OCI-LY3 (cell line): ENCODE results near the gene LPAR2.

Experiments
- H2AFZ ChIP-seq: fragments of 200-600, 300-600 bp; shearing (Covaris generic); 2 replicates; pipeline ENCODE4 v1.6.0; 2014; ENCODE audit warnings: antibody characterized with exemption, low read depth, low read length
- H3K27ac ChIP-seq: fragments of 200-600, 300-600 bp; sonication (generic); 2 replicates; pipeline ENCODE4 v1.5.1; 2014; ENCODE audit warnings: mild to moderate bottlenecking, low read length, moderate library complexity, mixed read lengths
- H3K27me3 ChIP-seq: fragments of 200-600, 300-600 bp; sonication (generic); 2 replicates; pipeline ENCODE4 v1.6.1; 2014; ENCODE audit warnings: low read depth, low read length, mixed read lengths
- H3K36me3 ChIP-seq: fragments of 200-600, 300-600 bp; sonication (generic); replicated peaks from 2 replicates; pipeline ENCODE3; 2014; ENCODE audit warnings: low read depth, low read length, mixed read lengths
- H3K4me1 ChIP-seq: fragments of 300-600, 200-600 bp; sonication (generic); 2 replicates; pipeline ENCODE4 v1.6.1; 2014; ENCODE audit warnings: low read length, mixed read lengths
- H3K4me2 ChIP-seq: fragments of 200-600, 300-600 bp; sonication (generic); 2 replicates; pipeline ENCODE4 v1.6.1; 2014; ENCODE audit warnings: low read length, mixed read lengths
- H3K4me3 ChIP-seq: fragments of 300-600, 200-600 bp; sonication (generic); 2 replicates; pipeline ENCODE4 v1.5.1; 2014; ENCODE audit warnings: antibody characterized with exemption, mild to moderate bottlenecking, low read length, moderate library complexity
- H3K79me2 ChIP-seq: fragments of 300-600, 200-600 bp; shearing (Covaris generic); 2 replicates; pipeline ENCODE4 v1.6.1; 2014; ENCODE audit warnings: mild to moderate bottlenecking, low read length, mixed read lengths
- H3K9ac ChIP-seq: fragments of 300-600, 200-600 bp; shearing (Covaris generic); 2 replicates; pipeline ENCODE4 v1.6.0; 2014; ENCODE audit warnings: mild to moderate bottlenecking, low read length, moderate library complexity
- H3K9me3 ChIP-seq: fragments of 200-600, 300-600 bp; shearing (Covaris generic); 2 replicates; pipeline ENCODE4 v1.6.1; 2014; ENCODE audit warnings: low read length, mixed read lengths; ENCODE audit not compliant: insufficient read depth
- H4K20me1 ChIP-seq: fragments of 200-600, 300-600 bp; sonication (generic); 2 replicates; pipeline ENCODE4 v1.6.1; 2016; ENCODE audit warnings: low read length, mixed read lengths; ENCODE audit not compliant: insufficient read depth
- CTCF ChIP-seq: fragments of 200-600, 300-600 bp; sonication (generic); IDR thresholded peaks from 2 replicates; pipeline ENCODE4 v1.5.1; 2014; ENCODE audit warnings: antibody characterized with exemption, low read length, low read depth
- EZH2phosphoT487 ChIP-seq: fragments of 200-600 bp; shearing (Covaris generic); IDR thresholded peaks from 2 replicates; pipeline ENCODE4 v1.6.1; 2018; ENCODE audit warnings: antibody characterized with exemption, mixed run types, low read depth

The LPAR2 gene

GRCh38 chr19:19578252-19578651 lies 49.8 kb downstream of the LPAR2 start:
- Histone ChIP-seq H4K20me1 (no peaks in the 10 kb centered on the region), H3K36me3 (no peaks in the 10 kb centered on the region), H3K79me2 (no peaks in the 10 kb centered on the region), H3K9me3 (no peaks in the 10 kb centered on the region), H3K27me3 (no peaks in the 10 kb centered on the region), H3K4me2 (no peak overlapping the region), H3K27ac (no peak overlapping the region), H3K9ac (no peak overlapping the region), H3K4me1 (no peaks in the 10 kb centered on the region), H2AFZ (no peak overlapping the region), H3K4me3 (no peak overlapping the region)
- TF ChIP-seq EZH2phosphoT487 (no peak), CTCF (no peak)

GRCh38 chr19:19575411-19575810 lies 52.6 kb downstream of the LPAR2 start:
- H3K4me3 ChIP-seq, result no peak overlapping the region
- H2AFZ ChIP-seq, result no peak overlapping the region
- no peaks in the 10 kb centered on the region for H3K36me3 ChIP-seq
- H3K4me2 ChIP-seq, result no peak overlapping the region
- TF ChIP-seq CTCF (no peak), EZH2phosphoT487 (no peak)
- H3K27ac ChIP-seq, result no peak overlapping the region
- H3K79me2 ChIP-seq, result no peaks in the 10 kb centered on the region
- no peaks in the 10 kb centered on the region for H4K20me1 ChIP-seq
- no peaks in the 10 kb centered on the region for H3K9me3 ChIP-seq
- H3K27me3 ChIP-seq, result no peaks in the 10 kb centered on the region
- no peak overlapping the region for H3K9ac ChIP-seq
- H3K4me1 ChIP-seq, result no peaks in the 10 kb centered on the region
